Bronchial epithelial cell (primary cell): Measurements from ENCODE around the gene MACF1. TPM values are rescaled to one million over a fixed set of nuclear protein-coding genes. Genes with fewer than 3 reads are reported as not detected.
A peak's percentile ranks its signal among the peaks of the same experiment; 100 is the strongest.

Experiments
- DNase-seq: peaks from one replicate; pipeline ENCODE4 v3.0.0-alpha.2; 2010; ENCODE audit warnings: low read depth
- FAIRE-seq: peaks from 2 replicates; lab custom pipeline; 2011; peaks lifted over from hg19 to GRCh38; lab: Jason Lieb, UNC
- H3K27me3 ChIP-seq: 2 replicates; pipeline ENCODE4 v1.5.1; 2011; ENCODE audit warnings: low read length; ENCODE audit not compliant: control insufficient read depth, insufficient read depth
- H3K36me3 ChIP-seq: 2 replicates; pipeline ENCODE4 v1.5.1; 2011; ENCODE audit warnings: low read length; ENCODE audit not compliant: control insufficient read depth, insufficient read depth
- H3K4me3 ChIP-seq: 2 replicates; pipeline ENCODE4 v1.5.1; 2011; ENCODE audit warnings: mild to moderate bottlenecking, low read depth, low read length, control low read depth
- total RNA-seq: library from RNA; depleted of rRNA; stranded (reverse); fragments of >200 nt; gene quantifications from 2 replicates; pipeline ENCODE4 v1.2.1, GENCODE V29; 2014
- TF ChIP-seq, protein P1 (sequence below): IDR thresholded peaks from 2 replicates; pipeline ENCODE4 v1.5.1; 2011; ENCODE audit warnings: mild to moderate bottlenecking, moderate library complexity, low read length, control low read depth, inconsistent platforms; ENCODE audit not compliant: insufficient read depth, severe bottlenecking

Gene MACF1
- total RNA-seq, 1 donor from 2014 or later, result 163 TPM

- no peak overlapping the region for H3K4me3 ChIP-seq
- H3K27me3 ChIP-seq, result no peaks in the 10 kb centered on the region
- no peak for FAIRE-seq
- TF ChIP-seq, protein P1, sequence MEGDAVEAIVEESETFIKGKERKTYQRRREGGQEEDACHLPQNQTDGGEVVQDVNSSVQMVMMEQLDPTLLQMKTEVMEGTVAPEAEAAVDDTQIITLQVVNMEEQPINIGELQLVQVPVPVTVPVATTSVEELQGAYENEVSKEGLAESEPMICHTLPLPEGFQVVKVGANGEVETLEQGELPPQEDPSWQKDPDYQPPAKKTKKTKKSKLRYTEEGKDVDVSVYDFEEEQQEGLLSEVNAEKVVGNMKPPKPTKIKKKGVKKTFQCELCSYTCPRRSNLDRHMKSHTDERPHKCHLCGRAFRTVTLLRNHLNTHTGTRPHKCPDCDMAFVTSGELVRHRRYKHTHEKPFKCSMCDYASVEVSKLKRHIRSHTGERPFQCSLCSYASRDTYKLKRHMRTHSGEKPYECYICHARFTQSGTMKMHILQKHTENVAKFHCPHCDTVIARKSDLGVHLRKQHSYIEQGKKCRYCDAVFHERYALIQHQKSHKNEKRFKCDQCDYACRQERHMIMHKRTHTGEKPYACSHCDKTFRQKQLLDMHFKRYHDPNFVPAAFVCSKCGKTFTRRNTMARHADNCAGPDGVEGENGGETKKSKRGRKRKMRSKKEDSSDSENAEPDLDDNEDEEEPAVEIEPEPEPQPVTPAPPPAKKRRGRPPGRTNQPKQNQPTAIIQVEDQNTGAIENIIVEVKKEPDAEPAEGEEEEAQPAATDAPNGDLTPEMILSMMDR, result no peak
- no peak for DNase-seq
- H3K36me3 ChIP-seq, result peaks cover 15% of the 10 kb centered on the region
Observed at GRCh38 chr1:39386997-39387396, 182.5 kb downstream of the MACF1 start.

- DNase-seq, result peak; percentile 46
- Histone ChIP-seq H3K4me3 (no peak overlapping the region), H3K36me3 (peaks cover 15% of the 10 kb centered on the region), H3K27me3 (no peaks in the 10 kb centered on the region)
- FAIRE-seq, result no peak
- TF ChIP-seq, protein P1, result peak; percentile 11
Observed at GRCh38 chr1:39387452-39387851, 183.0 kb downstream of the MACF1 start.

DNA sequence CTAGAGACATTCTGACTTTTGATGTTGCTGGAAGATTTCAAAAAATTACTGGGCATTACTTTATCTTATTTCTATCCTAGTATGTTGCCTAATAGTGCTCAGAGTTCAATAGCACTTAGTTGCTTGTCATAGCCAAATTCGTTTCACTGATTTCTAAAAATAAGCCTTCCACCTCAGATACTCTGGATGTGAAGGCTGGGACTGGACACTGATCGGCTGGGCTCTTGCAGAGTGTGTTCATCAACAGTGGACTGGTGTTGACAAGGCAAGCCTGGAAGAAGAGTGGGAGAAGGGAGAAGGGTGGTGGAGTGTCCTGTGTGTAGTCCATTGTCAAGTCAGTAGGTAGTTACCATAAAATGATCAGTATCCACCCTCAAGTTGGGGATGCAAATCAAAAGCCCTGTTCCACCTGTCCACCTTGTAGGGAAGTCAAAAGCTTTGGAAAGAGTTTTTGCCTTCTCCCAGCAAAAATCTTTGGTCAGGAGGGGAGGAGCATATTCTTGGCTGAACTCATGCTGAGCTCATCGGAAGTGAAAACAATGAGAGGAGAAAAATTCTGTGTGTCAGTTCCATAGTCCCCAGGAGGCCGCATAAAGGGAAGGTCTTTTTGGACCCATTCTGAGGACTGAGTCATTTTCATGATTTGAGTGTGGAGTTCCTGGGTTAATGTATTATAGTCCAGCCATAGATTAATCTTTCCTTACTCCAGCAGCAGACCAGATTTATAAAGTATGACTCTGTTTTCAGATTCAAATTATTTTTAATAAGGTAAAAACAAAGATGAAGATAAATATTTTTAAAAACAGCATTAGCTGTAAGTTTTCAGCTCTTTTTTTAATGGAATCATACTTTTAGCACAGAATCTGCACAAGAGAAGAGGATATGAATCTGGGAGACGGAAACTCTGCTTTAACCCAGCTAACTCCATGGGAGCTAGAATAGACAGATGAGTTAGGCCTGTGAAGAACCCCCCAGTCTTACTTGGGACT, 187.5 kb downstream of the MACF1 start:
- FAIRE-seq (no peak), DNase-seq (peak; percentile 81)
- peaks cover 8% of the 10 kb centered on the region for H3K36me3 ChIP-seq
- TF ChIP-seq, protein P1, result no peak
- H3K4me3 ChIP-seq, result no peak overlapping the region
- H3K27me3 ChIP-seq, result no peaks in the 10 kb centered on the region

DNA sequence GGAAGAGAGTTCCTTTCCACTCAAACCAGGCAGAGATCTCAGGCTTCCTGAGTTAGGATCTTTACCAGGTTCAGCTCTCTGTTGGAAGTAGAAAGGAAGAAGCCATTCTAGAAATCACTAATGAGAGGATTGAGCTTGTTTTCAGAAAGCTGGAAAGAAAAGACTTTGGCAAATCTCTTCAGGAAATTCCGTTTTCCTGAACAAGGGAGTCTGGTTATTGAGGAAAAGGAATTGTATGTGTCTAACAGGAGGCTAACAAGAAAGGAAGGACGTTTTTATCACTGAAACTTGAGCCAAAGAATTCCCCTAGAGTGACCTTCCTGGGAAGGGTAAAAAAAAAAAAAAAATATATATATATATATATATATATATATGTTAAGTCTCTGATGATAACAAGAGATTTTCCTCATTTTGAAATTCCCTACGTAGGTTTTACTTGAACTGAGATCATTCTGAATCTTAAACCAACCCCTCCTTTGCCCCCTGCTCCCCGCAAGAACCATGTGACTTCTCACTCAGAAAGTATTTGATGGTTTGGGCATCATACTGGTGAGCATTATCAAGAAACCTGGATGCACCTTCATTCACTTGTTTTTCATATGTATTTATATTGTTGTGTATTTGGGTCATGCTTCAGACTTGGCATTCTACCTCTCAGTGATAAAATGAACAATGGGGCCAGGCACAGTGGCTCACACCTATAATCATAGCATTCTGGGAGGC, 188.5 kb downstream of the MACF1 start:
- Histone ChIP-seq H3K36me3 (peaks cover 7% of the 10 kb centered on the region), H3K4me3 (no peak overlapping the region), H3K27me3 (no peaks in the 10 kb centered on the region)
- FAIRE-seq (no peak), DNase-seq (no peak)
- TF ChIP-seq, protein P1, result no peak

GRCh38 chr1:39393645-39394044, 189.2 kb downstream of the MACF1 start:
- no peaks in the 10 kb centered on the region for H3K27me3 ChIP-seq
- H3K4me3 ChIP-seq, result no peak overlapping the region
- TF ChIP-seq, protein P1, result no peak
- peaks cover 4% of the 10 kb centered on the region for H3K36me3 ChIP-seq
- no peak for DNase-seq
- FAIRE-seq, result no peak
